ENCODE measurements around the gene GNA15. TPM values are rescaled to one million over a fixed set of nuclear protein-coding genes. Genes with fewer than 3 reads are reported as not detected.

The GNA15 gene
- total and polyA plus RNA-seq, 2 donors (not counting 3 experiments of a cell fraction or from before 2014, with no cell fraction given) = 0.17 TPM; not detected in 1

GRCh38 chr19:3098515-3099346 is 37.1 kb upstream of the GNA15 start:
- H3K36me3 ChIP-seq (ENCODE audit: control insufficient read depth in 2 of 2, extremely low read depth in 1 of 2, insufficient read depth in 2 of 2, low read length in 2 of 2) = peaks cover 0 to 2% of the 10 kb centered on the region in 2 experiments
- peak overlapping the region; percentile 60 for H3K9ac ChIP-seq (replicated peaks; ENCODE audit: extremely low read depth, insufficient read depth, low read length)
- TF ChIP-seq POLR2A (IDR thresholded peaks at IDR 0.05; ENCODE audit: low read depth, low read length) = no peak
- TF ChIP-seq MYC (IDR thresholded peaks at IDR 0.05; ENCODE audit: low read depth, low read length) = no peak
- no peak for TF ChIP-seq GATA2 (IDR thresholded peaks at IDR 0.05; ENCODE audit: insufficient read depth, insufficient read length, low read depth, low read length)
- TF ChIP-seq MAX (IDR thresholded peaks at IDR 0.05; ENCODE audit: insufficient read depth, insufficient read length) = no peak
- TF ChIP-seq JUN (IDR thresholded peaks at IDR 0.05; ENCODE audit: borderline replicate concordance, insufficient read depth, insufficient read length, low read depth) = no peak
- no peak for TF ChIP-seq EZH2 (IDR thresholded peaks at IDR 0.05; ENCODE audit: borderline replicate concordance, low read depth, low read length, severe bottlenecking)
- no peak for TF ChIP-seq POLR2AphosphoS5 (IDR thresholded peaks at IDR 0.05; ENCODE audit: insufficient read depth, low read depth, low read length)
- no peak for TF ChIP-seq FOS (IDR thresholded peaks at IDR 0.05; ENCODE audit: borderline replicate concordance, insufficient read depth, low read length)
- no peak for TF ChIP-seq CTCF (IDR thresholded peaks at IDR 0.05; ENCODE audit: extremely low read depth in 1 of 2, insufficient read depth in 1 of 2, low read depth in 1 of 2, low read length in 2 of 2)
- no peak overlapping the region for H2AFZ ChIP-seq (ENCODE audit: low read depth, low read length)
- intact Hi-C loops (cut with micrococcal nuclease) (no loop called here), dilution Hi-C loops (cut with MboI; ENCODE audit: extremely low pct_ligation_motif_present, low sequenced_read_pairs) (no loop called here)
- peak overlapping the region; percentile 41 for H3K27ac ChIP-seq (ENCODE audit: insufficient read depth, low read depth, low read length)
- BruUV-seq (replicated peaks) = no TSS peak
- H3K9me1 ChIP-seq (replicated peaks; ENCODE audit: control insufficient read depth, extremely low read depth, insufficient read depth, low read length) = no peaks in the 10 kb centered on the region
- peaks cover 36% of the 10 kb centered on the region for H3K4me1 ChIP-seq (ENCODE audit: control insufficient read depth, extremely low read depth, insufficient read depth, low read length)
- DNase-seq (ENCODE audit: low read depth, low spot score) (peak; percentile 45), FAIRE-seq (peak; percentile 80)
- ChIA-PET CTCF (interaction anchor here (1.0 to 2.0 kb wide), 7 partner anchors 10 to 148 kb away, joined by 3 to 18 read pairs (median 4); no protein-coding TSS in a partner anchor), POLR2A (interaction anchor here (1.5 kb wide), 1 partner anchor 148 kb away, joined by 3 read pairs; no protein-coding TSS in a partner anchor)
- peaks cover 88% of the 10 kb centered on the region for H3K79me2 ChIP-seq (ENCODE audit: control insufficient read depth, insufficient read depth, low read length)
- no peaks in the 10 kb centered on the region for H4K20me1 ChIP-seq (replicated peaks; ENCODE audit: control insufficient read depth, extremely low read depth, insufficient read depth, low read length)
- no peaks in the 10 kb centered on the region for H3K9me3 ChIP-seq (replicated peaks; ENCODE audit: control insufficient read depth, insufficient read depth, low read length)
- peak overlapping the region in 2 of 3 experiments; percentile 12 to 23 for H3K4me3 ChIP-seq (replicated peaks in 1 of 3; ENCODE audit: insufficient read depth in 1 of 3, low read depth in 1 of 3, low read length in 3 of 3)
- H3K27me3 ChIP-seq (ENCODE audit: control insufficient read depth in 2 of 2, insufficient read depth in 2 of 2, low read length in 2 of 2) = no peaks in the 10 kb centered on the region
- peak overlapping the region; percentile 54 for H3K4me2 ChIP-seq (ENCODE audit: insufficient read depth, low read length)

Data from endothelial cell of umbilical vein (primary cell).